H9 (cell line): ENCODE data around the gene IL1A. TPM values are rescaled to one million over a fixed set of nuclear protein-coding genes. Genes with fewer than 3 reads are reported as not detected.

ENCODE experiments used
- DNase-seq: peaks from one replicate; pipeline ENCODE4 v3.0.0-alpha.2; 2017
- H2AFZ ChIP-seq: one replicate; pipeline ENCODE4 v1.6.1; 2013; ENCODE audit warnings: mild to moderate bottlenecking, low read length, control low read depth, moderate library complexity
- H2AK5ac ChIP-seq: 2 replicates; pipeline ENCODE4 v1.6.1; 2013; ENCODE audit warnings: low read length, control low read depth, mixed read lengths; ENCODE audit not compliant: insufficient read length
- H2BK120ac ChIP-seq: one replicate; pipeline ENCODE4 v1.6.1; 2013; ENCODE audit warnings: low read depth, mild to moderate bottlenecking, low read length, control low read depth, inconsistent platforms; ENCODE audit not compliant: poor library complexity, severe bottlenecking
- H2BK12ac ChIP-seq: 2 replicates; pipeline ENCODE4 v1.6.1; 2013; ENCODE audit warnings: low read length, control low read depth, mixed read lengths, low read depth; ENCODE audit not compliant: insufficient read length
- H2BK15ac ChIP-seq: 2 replicates; pipeline ENCODE4 v1.6.1; 2013; ENCODE audit warnings: low read depth, low read length, control low read depth
- H2BK20ac ChIP-seq: one replicate; pipeline ENCODE4 v1.6.1; 2013; ENCODE audit warnings: low read depth, mild to moderate bottlenecking, low read length, control low read depth, inconsistent platforms; ENCODE audit not compliant: poor library complexity, severe bottlenecking
- H2BK5ac ChIP-seq: 2 replicates; pipeline ENCODE4 v1.6.1; 2013; ENCODE audit warnings: low read length, control low read depth, mixed read lengths; ENCODE audit not compliant: insufficient read length
- H3K14ac ChIP-seq: 2 replicates; pipeline ENCODE4 v1.6.1; 2013; ENCODE audit warnings: low read length, control low read depth; ENCODE audit not compliant: insufficient read depth
- H3K18ac ChIP-seq: 2 replicates; pipeline ENCODE4 v1.6.1; 2013; ENCODE audit warnings: low read depth, mild to moderate bottlenecking, mixed read lengths, low read length, control low read depth; ENCODE audit not compliant: insufficient read length
- H3K23ac ChIP-seq: 2 replicates; pipeline ENCODE4 v1.6.1; 2013; ENCODE audit warnings: low read length, control low read depth, mixed read lengths, low read depth; ENCODE audit not compliant: insufficient read length
- H3K23me2 ChIP-seq: 2 replicates; pipeline ENCODE4 v1.6.1; 2013; ENCODE audit warnings: low read depth, mild to moderate bottlenecking, mixed read lengths, low read length, control low read depth; ENCODE audit not compliant: insufficient read length, poor library complexity, severe bottlenecking
- H3K27ac ChIP-seq: 2 replicates; pipeline ENCODE4 v1.5.1; 2013; ENCODE audit warnings: low read length, control low read depth, mixed read lengths, low read depth; ENCODE audit not compliant: insufficient read length
- H3K27me3 ChIP-seq: 2 replicates; pipeline ENCODE4 v1.6.1; 2013; ENCODE audit warnings: low read length, control low read depth, inconsistent platforms; ENCODE audit not compliant: insufficient read depth
- H3K4ac ChIP-seq: 2 replicates; pipeline ENCODE4 v1.6.1; 2013; ENCODE audit warnings: low read depth, mild to moderate bottlenecking, control low read depth, inconsistent platforms, low read length, moderate library complexity
- H3K4me1 ChIP-seq: 2 replicates; pipeline ENCODE4 v1.6.1; 2013; ENCODE audit warnings: low read length, control low read depth, inconsistent platforms; ENCODE audit not compliant: insufficient read depth
- H3K4me2 ChIP-seq: 2 replicates; pipeline ENCODE4 v1.6.1; 2013; ENCODE audit warnings: low read length, control low read depth, mixed read lengths; ENCODE audit not compliant: insufficient read length, insufficient read depth
- H3K56ac ChIP-seq: 2 replicates; pipeline ENCODE4 v1.6.1; 2013; ENCODE audit warnings: low read depth, mild to moderate bottlenecking, mixed read lengths, low read length, control low read depth; ENCODE audit not compliant: insufficient read length
- H3K79me1 ChIP-seq: 2 replicates; pipeline ENCODE4 v1.6.1; 2013; ENCODE audit warnings: low read depth, mild to moderate bottlenecking, moderate library complexity, low read length, control low read depth, inconsistent platforms; ENCODE audit not compliant: insufficient read depth, poor library complexity, severe bottlenecking
- H3K79me2 ChIP-seq: 2 replicates; pipeline ENCODE4 v1.6.1; 2013; ENCODE audit warnings: low read length, control low read depth, inconsistent platforms; ENCODE audit not compliant: insufficient read depth
- H3K9ac ChIP-seq: 2 replicates; pipeline ENCODE4 v1.6.1; 2013; ENCODE audit warnings: low read length, control low read depth, mixed read lengths; ENCODE audit not compliant: insufficient read length; ENCODE audit errors: extremely low read depth
- H3K9me3 ChIP-seq: one replicate; pipeline ENCODE4 v1.6.1; 2013; ENCODE audit warnings: low read depth, low read length, inconsistent platforms; ENCODE audit not compliant: control insufficient read depth
- H3T11ph ChIP-seq: one replicate; pipeline ENCODE4 v1.6.1; 2013; ENCODE audit warnings: mild to moderate bottlenecking, low read length, control low read depth, inconsistent platforms
- H4K20me1 ChIP-seq: one replicate; pipeline ENCODE4 v1.6.1; 2013; ENCODE audit not compliant: control insufficient read depth, insufficient read length, insufficient read depth
- H4K5ac ChIP-seq: 2 replicates; pipeline ENCODE4 v1.6.1; 2013; ENCODE audit warnings: low read depth, mild to moderate bottlenecking, mixed read lengths, low read length, control low read depth; ENCODE audit not compliant: insufficient read length
- H4K8ac ChIP-seq: replicated peaks from 2 replicates; pipeline ENCODE4 v1.6.1; 2013; ENCODE audit warnings: low read length, control low read depth, mixed read lengths, low read depth; ENCODE audit not compliant: insufficient read length
- H4K91ac ChIP-seq: 2 replicates; pipeline ENCODE4 v1.6.1; 2013; ENCODE audit warnings: low read depth, mild to moderate bottlenecking, moderate library complexity, mixed read lengths, low read length, control low read depth; ENCODE audit not compliant: insufficient read length
- H3K27ac Mint-ChIP-seq, 3 experiments: 2 replicates in 2 of 3; 3 replicates in 1 of 3; pipeline ENCODE4 v1.8.0; 2020 to 2021; ENCODE audit warnings: mixed read lengths in 3 of 3, mild to moderate bottlenecking in 1 of 3, moderate library complexity in 1 of 3
- H3K27me3 Mint-ChIP-seq: 2 replicates; pipeline ENCODE4 v1.8.0; 2021; ENCODE audit warnings: low read depth, mild to moderate bottlenecking, moderate library complexity, mixed read lengths
- H3K36me3 Mint-ChIP-seq, 3 experiments: 2 replicates in 2 of 3; 3 replicates in 1 of 3; pipeline ENCODE4 v1.8.0; 2020 to 2021; ENCODE audit warnings: low read depth in 3 of 3, mixed read lengths in 3 of 3; ENCODE audit not compliant: insufficient read depth in 1 of 3
- H3K4me1 Mint-ChIP-seq, 2 experiments: 2 replicates each; pipeline ENCODE4 v1.8.0; 2020; ENCODE audit warnings: mixed read lengths in 2 of 2
- H3K4me3 Mint-ChIP-seq, 2 experiments: 2 replicates in 1 of 2; 3 replicates in 1 of 2; pipeline ENCODE4 v1.8.0; 2020 to 2021; ENCODE audit warnings: mild to moderate bottlenecking in 2 of 2, mixed read lengths in 2 of 2, moderate library complexity in 1 of 2
- H3K9me3 Mint-ChIP-seq, 2 experiments: 2 replicates in 1 of 2; 3 replicates in 1 of 2; pipeline ENCODE4 v1.8.0; 2020; ENCODE audit warnings: mild to moderate bottlenecking in 2 of 2, mixed read lengths in 2 of 2, moderate library complexity in 1 of 2
- WGBS: extraction: QIAGEN DNeasy Blood & Tissue Kit; methylation state at CpG from one replicate; pipeline ENCODE4 v1.1.7; 2013; ENCODE audit warnings: missing lambda C conversion rate, low lambda C conversion rate, mixed read lengths; ENCODE audit not compliant: insufficient read length; ENCODE audit errors: extremely low coverage; 5-methylcytosine and 5-hydroxymethylcytosine counted together
- total RNA-seq: library from RNA; stranded (reverse); gene quantifications from 2 replicates; pipeline ENCODE4 v1.2.1, GENCODE V29; 2021
- TF ChIP-seq, protein P1 (sequence below): fragments of 200-600 bp; sonication (generic); conservative IDR thresholded peaks from 3 replicates; pipeline ENCODE4 v1.8.0; 2021; ENCODE audit warnings: antibody characterized with exemption, mild to moderate bottlenecking

IL1A gene
- total RNA-seq, 1 experiment from 2014 or later = 0.35 TPM

DNA sequence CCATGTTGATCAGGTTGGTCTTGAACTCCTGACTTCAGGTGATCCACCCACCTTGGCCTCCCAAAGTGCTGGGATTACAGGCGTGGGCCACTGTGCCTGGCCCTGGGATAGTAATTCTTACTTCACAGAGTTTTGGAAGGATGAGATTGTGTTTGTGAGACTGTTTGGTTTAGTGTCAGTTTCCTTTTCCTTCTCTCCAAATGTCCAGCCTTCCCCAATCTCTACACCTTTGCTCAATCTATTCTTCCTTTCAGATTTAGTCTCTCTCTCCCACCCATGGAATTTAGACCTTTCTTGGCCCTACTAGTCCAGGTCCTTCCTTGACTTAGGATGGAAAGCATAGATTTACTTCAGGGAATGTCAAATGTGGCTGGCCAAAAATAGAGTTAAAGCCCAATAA, 12.2 kb upstream of the IL1A start:
- H3K4me3 Mint-ChIP-seq = no peak overlapping the region; a peak in 1 of 5 replicates
- no peaks in the 10 kb centered on the region for H3K79me1 ChIP-seq
- H3K27me3 Mint-ChIP-seq = no peaks in the 10 kb centered on the region

More for the DNA sequence above, 12.2 kb upstream of the IL1A start:
- Mint-ChIP-seq H3K4me1 (peaks cover 19 to 47% of the 10 kb centered on the region in 2 experiments), H3K36me3 (peaks cover 0 to 6% (median 0%) of the 10 kb centered on the region in 3 experiments; a peak in 1 of 7 replicates), H3K9me3 (peaks cover 6 to 16% of the 10 kb centered on the region in 2 experiments; a peak in 4 of 5 replicates), H3K27ac (no peak overlapping the region)
- no peak overlapping the region for H3K23ac ChIP-seq
- H2AK5ac ChIP-seq = no peak overlapping the region
- WGBS = no CpG with 5 or more reads among the region's 1 CpG
- H2BK12ac ChIP-seq = no peak overlapping the region
- H2BK20ac ChIP-seq = no peak overlapping the region
- H3K79me2 ChIP-seq = no peaks in the 10 kb centered on the region
- no peak overlapping the region for H4K91ac ChIP-seq
- H3K27ac ChIP-seq = no peak overlapping the region
- no peak for DNase-seq
- H2AFZ ChIP-seq = no peak overlapping the region
- no peaks in the 10 kb centered on the region for H3K23me2 ChIP-seq
- no peak overlapping the region for H3K4me2 ChIP-seq
- no peak overlapping the region for H3K4ac ChIP-seq
- H3K4me1 ChIP-seq = no peaks in the 10 kb centered on the region
- H3K18ac ChIP-seq = no peak overlapping the region
- no peaks in the 10 kb centered on the region for H3K9me3 ChIP-seq
- no peak overlapping the region for H4K8ac ChIP-seq
- H2BK15ac ChIP-seq = no peak overlapping the region
- no peak overlapping the region for H3K9ac ChIP-seq
- H4K20me1 ChIP-seq = no peaks in the 10 kb centered on the region
- TF ChIP-seq, protein P1, sequence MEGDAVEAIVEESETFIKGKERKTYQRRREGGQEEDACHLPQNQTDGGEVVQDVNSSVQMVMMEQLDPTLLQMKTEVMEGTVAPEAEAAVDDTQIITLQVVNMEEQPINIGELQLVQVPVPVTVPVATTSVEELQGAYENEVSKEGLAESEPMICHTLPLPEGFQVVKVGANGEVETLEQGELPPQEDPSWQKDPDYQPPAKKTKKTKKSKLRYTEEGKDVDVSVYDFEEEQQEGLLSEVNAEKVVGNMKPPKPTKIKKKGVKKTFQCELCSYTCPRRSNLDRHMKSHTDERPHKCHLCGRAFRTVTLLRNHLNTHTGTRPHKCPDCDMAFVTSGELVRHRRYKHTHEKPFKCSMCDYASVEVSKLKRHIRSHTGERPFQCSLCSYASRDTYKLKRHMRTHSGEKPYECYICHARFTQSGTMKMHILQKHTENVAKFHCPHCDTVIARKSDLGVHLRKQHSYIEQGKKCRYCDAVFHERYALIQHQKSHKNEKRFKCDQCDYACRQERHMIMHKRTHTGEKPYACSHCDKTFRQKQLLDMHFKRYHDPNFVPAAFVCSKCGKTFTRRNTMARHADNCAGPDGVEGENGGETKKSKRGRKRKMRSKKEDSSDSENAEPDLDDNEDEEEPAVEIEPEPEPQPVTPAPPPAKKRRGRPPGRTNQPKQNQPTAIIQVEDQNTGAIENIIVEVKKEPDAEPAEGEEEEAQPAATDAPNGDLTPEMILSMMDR = no peak
- no peak overlapping the region for H4K5ac ChIP-seq
- no peak overlapping the region for H2BK120ac ChIP-seq
- H3T11ph ChIP-seq = no peak overlapping the region
- no peak overlapping the region for H2BK5ac ChIP-seq
- no peak overlapping the region for H3K14ac ChIP-seq
- no peaks in the 10 kb centered on the region for H3K27me3 ChIP-seq
- H3K56ac ChIP-seq = no peak overlapping the region
